Ovary (tissue), 3 donors: ENCODE results near the gene MDM4.

Source experiments
- CTCF ChIP-seq, 3 donors: fragments of 450-650 bp in 2 of 3; fragments of 200-600 bp in 1 of 3; IDR thresholded peaks; one replicate each; pipeline versions ENCODE4 v1.5.1 to v1.8.0; 2016 to 2022; ENCODE audit warnings: antibody characterized with exemption in 3 of 3, mild to moderate bottlenecking in 1 of 3
- EP300 ChIP-seq: sonication (generic); formaldehyde crosslinking; IDR thresholded peaks from one replicate; pipeline ENCODE4 v1.6.1; 2017; ENCODE audit warnings: antibody characterized with exemption
- POLR2A ChIP-seq: fragments of 450-650 bp; IDR thresholded peaks from one replicate; pipeline ENCODE4 v1.6.1; 2017; ENCODE audit warnings: antibody characterized with exemption, mild to moderate bottlenecking, moderate library complexity
- donor health status: DM: no; HTN: no; CAD: no.

- TF ChIP-seq CTCF (IDR thresholded peaks at IDR 0.05) (no peak), POLR2A (no peak), EP300 (no peak)
These were observed 48.0 kb upstream of the MDM4 start for GRCh38 chr1:204468206-204468605.
